A549 (cell line): ENCODE results near the gene TMEM119. TPM values are rescaled to one million over a fixed set of nuclear protein-coding genes. Genes with fewer than 3 reads are reported as not detected.

Experiments
- ATAC-seq, 2 experiments: fragments of 200-7000 bp in 1 of 2; fragments of >200 bp in 1 of 2; cut with Nextera tagmentation in 1 of 2; cut with Tn5 transposase in 1 of 2; 3 replicates each; pipeline versions ENCODE4 v1.8.0 to v1.9.1; 2018 to 2020; ENCODE audit warnings: mild to moderate bottlenecking in 1 of 2, moderate library complexity in 1 of 2
- CTCF ChIA-PET: fragments of 300-600 bp; sonication (Branson Sonifier 250); formaldehyde crosslinking; extraction: SDS; loops from one replicate; lab custom pipeline; 2021; ENCODE audit warnings: antibody characterized with exemption, inconsistent platforms; lab: Yijun Ruan, JAX
- POLR2A ChIA-PET: fragments of 350-600 bp; formaldehyde crosslinking; extraction: SDS; loops from one replicate; lab custom pipeline; 2021; ENCODE audit warnings: antibody characterized with exemption, inconsistent platforms; lab: Yijun Ruan, JAX
- DNase-seq, 2 experiments: peaks; one replicate each; pipeline versions ENCODE4 v3.0.0 to v3.0.0-alpha.2; 2011 to 2016; ENCODE audit warnings: low read depth in 1 of 2, low spot score in 1 of 2
- FAIRE-seq: peaks from 2 replicates; lab custom pipeline; 2011; peaks lifted over from hg19 to GRCh38; lab: Jason Lieb, UNC
- H3K27ac ChIP-seq, 2 experiments: fragments of >200 bp; sonication (Bioruptor Twin); formaldehyde crosslinking; 3 replicates each; pipeline ENCODE4 v1.5.1; 2016 to 2017
- H3K4me1 ChIP-seq: fragments of >200 bp; sonication (Bioruptor Twin); formaldehyde crosslinking; 3 replicates; pipeline ENCODE4 v1.6.1; 2016
- H3K4me2 ChIP-seq: fragments of >200 bp; sonication (Bioruptor Twin); formaldehyde crosslinking; 3 replicates; pipeline ENCODE4 v1.6.1; 2016
- H3K4me3 ChIP-seq: fragments of >200 bp; sonication (Bioruptor Twin); formaldehyde crosslinking; 3 replicates; pipeline ENCODE4 v1.5.1; 2016
- H3K9me3 ChIP-seq: fragments of >200 bp; sonication (Bioruptor Twin); formaldehyde crosslinking; 3 replicates; pipeline ENCODE4 v1.6.1; 2016
- ATOH8 ChIP-seq: fragments of 250-450 bp; sonication (Bioruptor Pico); IDR thresholded peaks from 2 replicates; pipeline ENCODE4 v1.5.0; 2020; ENCODE audit warnings: low read depth, mild to moderate bottlenecking, moderate library complexity
- CBX2 ChIP-seq: fragments of 200-600 bp; sonication (generic); IDR thresholded peaks from 2 replicates; pipeline ENCODE4 v1.6.1; 2016; ENCODE audit warnings: low read depth, mild to moderate bottlenecking, borderline replicate concordance
- CHD2 ChIP-seq: fragments of 150-350 bp; IDR thresholded peaks from 2 replicates; pipeline ENCODE4 v1.6.1; 2014; ENCODE audit warnings: low read length; ENCODE audit not compliant: partially characterized antibody
- EHMT2 ChIP-seq: fragments of 200-600 bp; sonication (generic); IDR thresholded peaks from 2 replicates; pipeline ENCODE4 v1.6.1; 2016; ENCODE audit warnings: antibody characterized with exemption, low read depth, mild to moderate bottlenecking, moderate library complexity
- HOXB13 ChIP-seq: fragments of 250-450 bp; sonication (Bioruptor Pico); IDR thresholded peaks from 2 replicates; pipeline ENCODE4 v1.5.0; 2020; ENCODE audit warnings: low read depth, mild to moderate bottlenecking, moderate library complexity
- KDM5A ChIP-seq: fragments of 200-600 bp; sonication (generic); IDR thresholded peaks from 2 replicates; pipeline ENCODE4 v1.6.1; 2016; ENCODE audit warnings: antibody characterized with exemption, mild to moderate bottlenecking
- NR3C1 ChIP-seq: fragments of >200 bp; sonication (Bioruptor Twin); formaldehyde crosslinking; IDR thresholded peaks from 3 replicates; pipeline ENCODE4 v1.6.1; 2017
- POLR2A ChIP-seq: IDR thresholded peaks from 2 replicates; pipeline ENCODE4 v1.6.1; 2012; ENCODE audit warnings: mild to moderate bottlenecking, low read length
- RAD21 ChIP-seq, 2 experiments: fragments of >200 bp in 1 of 2; sonication (Bioruptor Twin) in 1 of 2; formaldehyde crosslinking in 1 of 2; IDR thresholded peaks in 1 of 2; conservative IDR thresholded peaks in 1 of 2; 2 replicates in 1 of 2; 3 replicates in 1 of 2; pipeline ENCODE4 v1.6.1; 2012 to 2018; ENCODE audit warnings: inconsistent platforms in 1 of 2
- REST ChIP-seq: fragments of 200-600 bp; sonication (generic); IDR thresholded peaks from 2 replicates; pipeline ENCODE4 v1.6.1; 2016; ENCODE audit warnings: antibody characterized with exemption, mild to moderate bottlenecking, moderate library complexity
- RFX5 ChIP-seq: fragments of 450-650 bp; IDR thresholded peaks from 2 replicates; pipeline ENCODE4 v1.7.1; 2014; ENCODE audit warnings: antibody characterized with exemption, mild to moderate bottlenecking, moderate library complexity
- ZNF302 ChIP-seq: fragments of 250-450 bp; sonication (Bioruptor Pico); IDR thresholded peaks from 2 replicates; pipeline ENCODE4 v1.9.0; 2021; ENCODE audit warnings: inconsistent platforms, mild to moderate bottlenecking, moderate library complexity
- ZSCAN20 ChIP-seq: fragments of 250-450 bp; sonication (Bioruptor Pico); IDR thresholded peaks from 2 replicates; pipeline ENCODE4 v1.8.0; 2022; ENCODE audit warnings: mild to moderate bottlenecking, moderate library complexity
- WGBS: methylation state at CpG from one replicate; pipeline ENCODE4 v1.1.6; 2017; ENCODE audit errors: missing lambda C conversion rate; 5-methylcytosine and 5-hydroxymethylcytosine counted together
- polyA plus RNA-seq, 4 experiments: library from polyadenylated mRNA; depleted of rRNA in 3 of 4; stranded (reverse); fragments of >200 nt; fragmentation: RNase III in 1 of 4; extraction: RNeasy Plus Mini Kit Qiagen cat#74134 plus additional on column Dnase treatment in 1 of 4; gene quantifications; 2 replicates in 3 of 4; 3 replicates in 1 of 4; pipeline ENCODE4 v1.2.3, GENCODE V29; 2011 to 2017
- TF ChIP-seq, protein P1 (sequence below): fragments of >200 bp; sonication (Bioruptor Twin); formaldehyde crosslinking; IDR thresholded peaks from 3 replicates; pipeline ENCODE4 v1.5.1; 2016
- TF ChIP-seq, protein P2 (sequence below): fragments of 250-450 bp; sonication (Bioruptor Pico); IDR thresholded peaks from 2 replicates; pipeline ENCODE4 v1.5.0; 2021; ENCODE audit warnings: mild to moderate bottlenecking, moderate library complexity, borderline replicate concordance

TMEM119 gene
- polyA plus RNA-seq, 2 of the 4 experiments (the other 2 are of a cell fraction) = not detected

DNA sequence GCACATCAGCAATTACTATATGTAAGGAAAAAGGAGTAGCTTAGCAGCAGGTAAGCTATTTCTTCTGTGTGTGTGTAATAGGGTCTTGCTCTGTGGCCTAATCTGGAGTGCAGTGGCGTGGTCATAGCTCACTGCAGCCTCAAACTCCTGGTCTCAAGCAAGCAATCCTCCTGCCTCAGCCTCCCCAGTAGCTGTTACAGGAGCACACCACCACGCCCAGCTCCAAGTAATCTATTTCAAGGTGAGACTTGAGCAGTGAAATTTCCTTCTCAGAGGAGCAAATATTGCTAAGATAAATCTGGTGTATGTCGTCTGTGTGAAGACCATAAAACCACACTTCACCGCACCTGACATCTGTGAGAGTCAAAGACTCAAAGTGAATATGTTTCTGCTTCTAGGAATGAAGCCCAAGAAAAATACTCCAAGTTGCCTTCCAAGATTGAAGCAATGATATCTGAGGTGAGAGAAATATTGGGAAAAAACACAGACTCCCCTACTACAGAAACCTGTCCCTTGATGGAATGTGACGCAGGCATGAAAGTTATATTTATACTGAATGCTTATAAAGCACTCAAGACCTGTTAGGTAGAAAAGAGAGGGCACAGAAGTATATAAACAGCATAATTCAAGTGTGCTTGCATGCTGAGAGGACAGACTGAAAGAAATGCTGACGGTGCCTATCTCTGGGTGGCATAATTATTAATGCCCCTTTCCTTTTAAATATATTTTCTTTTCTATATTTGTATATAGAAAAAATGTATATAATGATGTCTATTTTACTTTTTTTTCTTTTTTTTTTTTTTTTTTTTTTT is 38.3 kb upstream of the TMEM119 start:
- ATAC-seq = no peak

More for the DNA sequence above, 38.3 kb upstream of the TMEM119 start:
- no peak overlapping the region for H3K4me3 ChIP-seq
- H3K4me2 ChIP-seq = no peak overlapping the region
- POLR2A ChIA-PET = interaction anchor here (1.4 kb wide), 1 partner anchor 221 kb away, joined by 3 read pairs; the partner anchor contains the start of gene SSH1
- WGBS = 88% methylated on average over 6 of the region's 6 CpGs
- FAIRE-seq (no peak), DNase-seq (no peak)
- TF ChIP-seq POLR2A (no peak), ZNF302 (CRISPR knock-in tag) (no peak), REST (no peak), EHMT2 (no peak), CBX2 (no peak), NR3C1 (no peak), KDM5A (no peak), HOXB13 (CRISPR knock-in tag) (no peak), RAD21 (conservative IDR thresholded peaks at IDR 0.05 in 1 of 2, IDR thresholded peaks at IDR 0.05 in 1 of 2) (no peak), ATOH8 (no peak), RFX5 (no peak), CHD2 (no peak), ZSCAN20 (CRISPR knock-in tag) (no peak)
- TF ChIP-seq, protein P1, sequence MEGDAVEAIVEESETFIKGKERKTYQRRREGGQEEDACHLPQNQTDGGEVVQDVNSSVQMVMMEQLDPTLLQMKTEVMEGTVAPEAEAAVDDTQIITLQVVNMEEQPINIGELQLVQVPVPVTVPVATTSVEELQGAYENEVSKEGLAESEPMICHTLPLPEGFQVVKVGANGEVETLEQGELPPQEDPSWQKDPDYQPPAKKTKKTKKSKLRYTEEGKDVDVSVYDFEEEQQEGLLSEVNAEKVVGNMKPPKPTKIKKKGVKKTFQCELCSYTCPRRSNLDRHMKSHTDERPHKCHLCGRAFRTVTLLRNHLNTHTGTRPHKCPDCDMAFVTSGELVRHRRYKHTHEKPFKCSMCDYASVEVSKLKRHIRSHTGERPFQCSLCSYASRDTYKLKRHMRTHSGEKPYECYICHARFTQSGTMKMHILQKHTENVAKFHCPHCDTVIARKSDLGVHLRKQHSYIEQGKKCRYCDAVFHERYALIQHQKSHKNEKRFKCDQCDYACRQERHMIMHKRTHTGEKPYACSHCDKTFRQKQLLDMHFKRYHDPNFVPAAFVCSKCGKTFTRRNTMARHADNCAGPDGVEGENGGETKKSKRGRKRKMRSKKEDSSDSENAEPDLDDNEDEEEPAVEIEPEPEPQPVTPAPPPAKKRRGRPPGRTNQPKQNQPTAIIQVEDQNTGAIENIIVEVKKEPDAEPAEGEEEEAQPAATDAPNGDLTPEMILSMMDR = no peak
- TF ChIP-seq, protein P2, sequence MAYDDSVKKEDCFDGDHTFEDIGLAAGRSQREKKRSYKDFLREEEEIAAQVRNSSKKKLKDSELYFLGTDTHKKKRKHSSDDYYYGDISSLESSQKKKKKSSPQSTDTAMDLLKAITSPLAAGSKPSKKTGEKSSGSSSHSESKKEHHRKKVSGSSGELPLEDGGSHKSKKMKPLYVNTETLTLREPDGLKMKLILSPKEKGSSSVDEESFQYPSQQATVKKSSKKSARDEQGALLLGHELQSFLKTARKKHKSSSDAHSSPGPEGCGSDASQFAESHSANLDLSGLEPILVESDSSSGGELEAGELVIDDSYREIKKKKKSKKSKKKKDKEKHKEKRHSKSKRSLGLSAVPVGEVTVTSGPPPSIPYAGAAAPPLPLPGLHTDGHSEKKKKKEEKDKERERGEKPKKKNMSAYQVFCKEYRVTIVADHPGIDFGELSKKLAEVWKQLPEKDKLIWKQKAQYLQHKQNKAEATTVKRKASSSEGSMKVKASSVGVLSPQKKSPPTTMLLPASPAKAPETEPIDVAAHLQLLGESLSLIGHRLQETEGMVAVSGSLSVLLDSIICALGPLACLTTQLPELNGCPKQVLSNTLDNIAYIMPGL = no peak
- CTCF ChIA-PET = interaction anchor here (1.5 to 17.1 kb wide), 5 partner anchors 10 to 315 kb away, joined by 4 to 178 read pairs (median 6); no protein-coding TSS in a partner anchor
- H3K9me3 ChIP-seq = no peaks in the 10 kb centered on the region
- H3K4me1 ChIP-seq = peaks cover 10% of the 10 kb centered on the region
- no peak overlapping the region for H3K27ac ChIP-seq
